ENCODE data around the gene ARHGEF17.

- no peak for TF ChIP-seq CTCF (IDR thresholded peaks at IDR 0.05)
- no peak for TF ChIP-seq EP300 (IDR thresholded peaks at IDR 0.05)
These were observed 79.7 kb downstream of the ARHGEF17 start for GRCh38 chr11:73387594-73388264.

Data from stomach (tissue), 4 donors.